ENCODE results near the gene ISG20L2.

ISG20L2 gene

DNA sequence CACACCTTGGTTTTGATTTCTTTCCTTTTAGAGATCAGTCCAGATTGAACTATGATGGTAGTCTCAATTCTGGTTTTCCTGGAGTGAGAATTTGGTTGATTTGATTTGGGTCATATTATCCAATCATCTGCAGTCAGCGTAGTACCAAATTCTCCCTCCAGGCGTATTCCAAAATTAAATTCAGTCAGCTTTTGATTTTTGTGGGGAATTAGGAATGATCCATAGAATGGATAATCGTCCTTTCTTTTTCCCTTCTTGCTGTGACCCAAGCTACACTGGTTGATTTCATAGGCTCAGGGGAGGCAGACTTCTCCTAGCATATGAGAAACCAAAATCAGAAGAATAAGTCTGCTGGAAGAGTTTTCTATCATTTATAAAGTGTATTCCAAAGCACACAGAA lies 43.7 kb upstream of the ISG20L2 start:
- TF ChIP-seq TAF1 (IDR thresholded peaks at IDR 0.05; ENCODE audit: low read depth) (no peak), RAD21 (IDR thresholded peaks at IDR 0.05; ENCODE audit: low read depth) (no peak), ZBTB7A (IDR thresholded peaks at IDR 0.05; ENCODE audit: low read depth) (no peak), YY1 (IDR thresholded peaks at IDR 0.05; ENCODE audit: low read depth) (no peak), EGR1 (IDR thresholded peaks at IDR 0.05) (no peak), TEAD4 (IDR thresholded peaks at IDR 0.05) (no peak), EP300 (IDR thresholded peaks at IDR 0.05; ENCODE audit: borderline replicate concordance) (no peak), CREB1 (IDR thresholded peaks at IDR 0.05; ENCODE audit: low read depth) (no peak), NFIC (IDR thresholded peaks at IDR 0.05) (no peak), TCF12 (IDR thresholded peaks at IDR 0.05; ENCODE audit: low read depth) (no peak), CEBPB (IDR thresholded peaks at IDR 0.05) (no peak)
- TF ChIP-seq, protein P1, sequence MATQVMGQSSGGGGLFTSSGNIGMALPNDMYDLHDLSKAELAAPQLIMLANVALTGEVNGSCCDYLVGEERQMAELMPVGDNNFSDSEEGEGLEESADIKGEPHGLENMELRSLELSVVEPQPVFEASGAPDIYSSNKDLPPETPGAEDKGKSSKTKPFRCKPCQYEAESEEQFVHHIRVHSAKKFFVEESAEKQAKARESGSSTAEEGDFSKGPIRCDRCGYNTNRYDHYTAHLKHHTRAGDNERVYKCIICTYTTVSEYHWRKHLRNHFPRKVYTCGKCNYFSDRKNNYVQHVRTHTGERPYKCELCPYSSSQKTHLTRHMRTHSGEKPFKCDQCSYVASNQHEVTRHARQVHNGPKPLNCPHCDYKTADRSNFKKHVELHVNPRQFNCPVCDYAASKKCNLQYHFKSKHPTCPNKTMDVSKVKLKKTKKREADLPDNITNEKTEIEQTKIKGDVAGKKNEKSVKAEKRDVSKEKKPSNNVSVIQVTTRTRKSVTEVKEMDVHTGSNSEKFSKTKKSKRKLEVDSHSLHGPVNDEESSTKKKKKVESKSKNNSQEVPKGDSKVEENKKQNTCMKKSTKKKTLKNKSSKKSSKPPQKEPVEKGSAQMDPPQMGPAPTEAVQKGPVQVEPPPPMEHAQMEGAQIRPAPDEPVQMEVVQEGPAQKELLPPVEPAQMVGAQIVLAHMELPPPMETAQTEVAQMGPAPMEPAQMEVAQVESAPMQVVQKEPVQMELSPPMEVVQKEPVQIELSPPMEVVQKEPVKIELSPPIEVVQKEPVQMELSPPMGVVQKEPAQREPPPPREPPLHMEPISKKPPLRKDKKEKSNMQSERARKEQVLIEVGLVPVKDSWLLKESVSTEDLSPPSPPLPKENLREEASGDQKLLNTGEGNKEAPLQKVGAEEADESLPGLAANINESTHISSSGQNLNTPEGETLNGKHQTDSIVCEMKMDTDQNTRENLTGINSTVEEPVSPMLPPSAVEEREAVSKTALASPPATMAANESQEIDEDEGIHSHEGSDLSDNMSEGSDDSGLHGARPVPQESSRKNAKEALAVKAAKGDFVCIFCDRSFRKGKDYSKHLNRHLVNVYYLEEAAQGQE (IDR thresholded peaks at IDR 0.05; ENCODE audit: low read depth) = no peak
- TF ChIP-seq, protein P2, sequence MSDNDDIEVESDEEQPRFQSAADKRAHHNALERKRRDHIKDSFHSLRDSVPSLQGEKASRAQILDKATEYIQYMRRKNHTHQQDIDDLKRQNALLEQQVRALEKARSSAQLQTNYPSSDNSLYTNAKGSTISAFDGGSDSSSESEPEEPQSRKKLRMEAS (IDR thresholded peaks at IDR 0.05) = no peak
- TF ChIP-seq, protein P3, sequence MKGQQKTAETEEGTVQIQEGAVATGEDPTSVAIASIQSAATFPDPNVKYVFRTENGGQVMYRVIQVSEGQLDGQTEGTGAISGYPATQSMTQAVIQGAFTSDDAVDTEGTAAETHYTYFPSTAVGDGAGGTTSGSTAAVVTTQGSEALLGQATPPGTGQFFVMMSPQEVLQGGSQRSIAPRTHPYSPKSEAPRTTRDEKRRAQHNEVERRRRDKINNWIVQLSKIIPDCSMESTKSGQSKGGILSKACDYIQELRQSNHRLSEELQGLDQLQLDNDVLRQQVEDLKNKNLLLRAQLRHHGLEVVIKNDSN (IDR thresholded peaks at IDR 0.05) = no peak

DNA sequence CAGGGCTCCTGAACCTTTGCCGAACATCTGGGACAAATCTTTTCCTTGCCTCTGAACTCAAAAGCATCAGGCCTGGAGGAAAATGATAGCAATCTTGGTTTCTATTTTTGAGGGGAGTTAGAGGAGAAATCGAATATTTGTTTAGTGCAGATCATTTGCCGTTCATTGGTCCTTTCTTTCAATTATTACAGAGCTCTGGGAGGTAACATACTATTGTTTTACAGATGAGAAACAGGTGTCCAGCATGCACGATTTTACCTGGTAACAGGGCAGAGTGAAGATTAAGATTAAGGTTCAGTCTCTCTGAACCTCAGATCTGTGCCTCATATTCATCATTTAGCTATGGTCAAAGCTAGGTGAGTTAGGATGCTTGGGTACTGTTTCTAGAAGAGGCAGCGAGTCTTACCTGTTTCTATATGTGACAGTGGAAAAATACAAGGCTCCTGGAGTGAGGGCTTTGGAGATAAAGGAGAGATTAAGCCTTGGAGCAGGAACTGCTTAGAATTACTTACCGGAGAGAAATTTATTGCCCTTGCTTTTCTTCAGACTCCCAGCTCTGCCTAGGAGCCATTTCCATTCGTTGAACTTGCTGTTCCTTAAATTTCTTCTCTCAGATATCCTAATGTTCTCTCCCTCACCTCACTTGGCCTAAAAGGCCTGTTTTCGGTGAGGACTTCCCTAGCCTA lies 40.2 kb upstream of the ISG20L2 start:
- no peak for TF ChIP-seq RAD21 (IDR thresholded peaks at IDR 0.05; ENCODE audit: low read depth)
- TF ChIP-seq, protein P2 (IDR thresholded peaks at IDR 0.05) = no peak
- TF ChIP-seq, protein P1 (IDR thresholded peaks at IDR 0.05; ENCODE audit: low read depth) = no peak
- TF ChIP-seq CEBPB (IDR thresholded peaks at IDR 0.05) = no peak

DNA sequence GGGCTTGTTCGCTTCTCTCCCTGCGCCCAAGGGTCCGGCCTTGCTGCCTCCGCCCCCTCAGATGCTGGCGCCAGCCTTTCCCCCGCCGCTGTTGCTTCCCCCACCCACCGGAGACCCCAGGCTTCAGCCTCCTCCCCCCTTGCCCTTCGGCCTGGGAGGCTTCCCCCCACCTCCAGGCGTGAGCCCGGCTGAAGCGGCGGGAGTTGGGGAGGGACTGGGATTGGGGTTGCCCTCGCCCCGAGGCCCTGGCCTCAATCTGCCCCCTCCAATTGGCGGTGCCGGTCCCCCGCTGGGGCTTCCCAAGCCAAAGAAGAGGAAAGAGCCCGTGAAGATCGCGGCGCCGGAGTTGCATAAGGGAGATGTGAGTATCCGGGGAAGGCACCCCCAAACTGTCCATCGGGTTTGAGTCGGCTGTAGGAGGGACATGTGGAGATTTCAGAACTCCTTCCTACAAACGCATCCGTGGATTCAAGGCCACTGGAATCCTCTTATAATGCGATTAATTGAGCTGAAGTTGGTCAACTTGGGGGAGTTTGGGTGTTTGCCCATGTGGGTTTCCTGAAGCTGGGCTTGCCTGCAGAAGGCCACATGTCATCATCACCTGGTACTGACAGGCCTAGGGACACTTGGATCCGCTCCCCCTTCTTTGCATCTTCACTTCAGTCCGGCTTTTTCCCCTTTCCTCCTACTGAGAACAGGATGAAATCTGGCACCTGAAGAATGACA lies 39.5 kb upstream of the ISG20L2 start:
- TF ChIP-seq, protein P1 (IDR thresholded peaks at IDR 0.05; ENCODE audit: low read depth) = no peak
- TF ChIP-seq TEAD4 (IDR thresholded peaks at IDR 0.05) (no peak), CEBPB (IDR thresholded peaks at IDR 0.05) (no peak)

DNA sequence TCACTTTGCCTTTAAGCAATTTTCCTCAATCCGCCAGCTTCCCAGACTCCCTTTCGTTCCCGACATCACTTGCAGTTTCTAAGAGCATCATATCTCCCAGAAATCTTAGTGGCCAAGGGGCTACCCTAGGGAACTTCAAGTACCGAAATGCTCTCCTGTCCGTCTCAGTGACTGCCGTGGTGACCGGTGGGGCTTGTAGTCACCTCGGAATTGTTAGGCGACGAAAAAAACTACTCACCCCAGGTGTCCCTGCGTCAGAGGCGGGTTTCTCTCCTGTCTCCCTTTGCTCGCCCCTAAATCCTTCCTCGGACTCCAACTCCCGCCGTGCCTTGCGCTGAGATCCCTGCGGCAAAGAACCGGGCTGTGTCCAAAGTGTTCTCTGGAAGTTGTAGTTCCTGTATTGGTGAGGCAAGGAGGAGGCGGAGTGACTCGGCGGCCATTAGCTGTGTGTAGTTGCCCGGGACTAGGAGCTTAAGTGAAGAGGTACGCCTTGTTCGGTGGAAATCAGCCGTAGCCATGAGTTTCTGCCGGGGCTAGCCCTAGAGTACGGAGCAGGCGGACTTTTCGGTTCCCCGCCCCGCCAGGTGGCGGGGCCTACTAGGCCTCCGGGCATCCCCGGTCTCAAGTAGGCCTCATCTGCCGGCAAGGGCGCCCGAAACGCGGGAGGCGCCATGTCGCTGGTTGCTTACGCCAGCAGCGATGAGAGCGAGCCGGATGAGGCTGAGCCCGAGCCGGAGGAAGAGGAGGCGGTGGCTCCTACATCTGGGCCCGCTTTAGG lies 38.7 kb upstream of the ISG20L2 start, which contains the start of gene PRCC:
Gene PRCC, plus strand, starts transcription at position 435 of the 778 bp plus-strand sequence. Its CDS starts 237 bp downstream, at position 672.
- TF ChIP-seq TCF12 (IDR thresholded peaks at IDR 0.05; ENCODE audit: low read depth) (peak; percentile 83), CEBPB (IDR thresholded peaks at IDR 0.05) (no peak; the same call in 1 of the 2 replicates), ZBTB7A (IDR thresholded peaks at IDR 0.05; ENCODE audit: low read depth) (no peak), CREB1 (IDR thresholded peaks at IDR 0.05; ENCODE audit: low read depth) (peak; percentile 84), TEAD4 (IDR thresholded peaks at IDR 0.05) (0 out of 2 replicates have a peak, but pooled peaks have one; percentile 30), YY1 (IDR thresholded peaks at IDR 0.05; ENCODE audit: low read depth) (peak; percentile 91), NFIC (IDR thresholded peaks at IDR 0.05) (no peak; the same call in 1 of the 2 replicates), TAF1 (IDR thresholded peaks at IDR 0.05; ENCODE audit: low read depth) (peak; percentile 72), FOXM1 (IDR thresholded peaks at IDR 0.05; ENCODE audit: borderline replicate concordance, low read depth) (no peak), EGR1 (IDR thresholded peaks at IDR 0.05) (peak; percentile 16; the same call in 1 of the 2 replicates), EP300 (IDR thresholded peaks at IDR 0.05; ENCODE audit: borderline replicate concordance) (no peak), RAD21 (IDR thresholded peaks at IDR 0.05; ENCODE audit: low read depth) (peak; percentile 26; the same call in 1 of the 2 replicates)
- TF ChIP-seq, protein P1 (IDR thresholded peaks at IDR 0.05; ENCODE audit: low read depth) = no peak
- TF ChIP-seq, protein P3 (IDR thresholded peaks at IDR 0.05) = no peak
- TF ChIP-seq, protein P2 (IDR thresholded peaks at IDR 0.05) = no peak

Measured in Ishikawa (cell line).